ENCODE data around the gene OTUD3.

OTUD3 gene

GRCh38 chr1:19885821-19886220 is 3.6 kb downstream of the OTUD3 start:
- Histone ChIP-seq H3K9ac (ENCODE audit: low read depth, low read length, poor library complexity) (no peak overlapping the region), H2AK5ac (ENCODE audit: low read depth, low read length) (no peak overlapping the region), H4K8ac (ENCODE audit: low read depth, low read length) (no peak overlapping the region), H3K4me2 (ENCODE audit: insufficient read depth, low read length, poor library complexity, severe bottlenecking) (no peak overlapping the region), H3K4me3 (ENCODE audit: low read length in 2 of 2) (no peak overlapping the region), H2BK15ac (ENCODE audit: low read length) (no peak overlapping the region), H2AFZ (ENCODE audit: low read length) (no peak overlapping the region), H4K91ac (ENCODE audit: low read depth, low read length, poor library complexity) (no peak overlapping the region), H3K9me3 (replicated peaks in 1 of 2; ENCODE audit: control insufficient read depth in 2 of 2, insufficient read depth in 1 of 2, low read depth in 1 of 2, low read length in 2 of 2) (no peaks in the 10 kb centered on the region), H3K27ac (replicated peaks; ENCODE audit: low read length) (no peak overlapping the region), H3K18ac (ENCODE audit: low read length) (no peak overlapping the region), H2BK120ac (ENCODE audit: low read depth, low read length) (no peak overlapping the region), H3K36me3 (replicated peaks in 1 of 2; ENCODE audit: control insufficient read depth in 2 of 2, insufficient read depth in 2 of 2, low read length in 2 of 2) (peaks cover 8 to 45% of the 10 kb centered on the region in 2 donors), H3K4ac (ENCODE audit: low read length) (no peak overlapping the region), H2BK12ac (ENCODE audit: low read length) (no peak overlapping the region), H3K14ac (ENCODE audit: low read length) (no peak overlapping the region), H3K27me3 (ENCODE audit: control insufficient read depth in 3 of 3, insufficient read depth in 3 of 3, low read depth in 1 of 3, low read length in 3 of 3) (no peaks in the 10 kb centered on the region), H3K4me1 (ENCODE audit: control insufficient read depth in 2 of 2, insufficient read depth in 1 of 2, low read depth in 1 of 2, low read length in 2 of 2) (peaks cover 0 to 5% of the 10 kb centered on the region in 2 donors), H2BK5ac (ENCODE audit: low read length) (no peak overlapping the region), H3K79me1 (ENCODE audit: low read depth, low read length) (peaks cover 8% of the 10 kb centered on the region), H3K23ac (ENCODE audit: low read depth, low read length, poor library complexity) (no peak overlapping the region)
- DNase-seq (ENCODE audit: low spot score) = no peak
- no CpG with 5 or more reads among the region's 2 CpGs for WGBS, 2 donors (ENCODE audit: extremely low coverage in 2 of 2, insufficient read length in 2 of 2, insufficient replicate concordance in 1 of 2)

DNA sequence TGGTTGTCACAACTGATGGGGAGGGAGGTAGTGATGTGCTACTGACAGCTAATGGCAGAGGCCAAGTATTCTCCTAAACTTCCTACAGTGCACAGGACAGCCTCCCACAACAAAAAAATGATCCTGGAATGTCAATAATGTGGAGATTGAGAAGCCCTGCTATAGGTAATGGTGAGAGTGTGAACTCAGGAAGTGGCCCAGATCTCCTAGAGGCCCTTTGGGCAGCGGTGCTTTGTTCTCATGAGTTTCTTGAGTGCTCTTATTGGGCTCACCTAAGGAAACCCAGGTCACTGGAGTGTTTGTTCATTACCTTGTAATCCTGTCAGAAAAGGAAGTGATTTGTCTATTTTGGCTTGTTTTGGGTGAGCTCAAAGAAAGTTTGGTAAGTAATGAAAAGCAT is 5.9 kb downstream of the OTUD3 start:
- Histone ChIP-seq H3K9me3 (replicated peaks in 1 of 2; ENCODE audit: control insufficient read depth in 2 of 2, insufficient read depth in 1 of 2, low read depth in 1 of 2, low read length in 2 of 2) (no peaks in the 10 kb centered on the region), H4K91ac (ENCODE audit: low read depth, low read length, poor library complexity) (no peak overlapping the region), H3K9ac (ENCODE audit: low read depth, low read length, poor library complexity) (no peak overlapping the region), H3K79me1 (ENCODE audit: low read depth, low read length) (peaks cover 2% of the 10 kb centered on the region), H2AK5ac (ENCODE audit: low read depth, low read length) (no peak overlapping the region), H2BK12ac (ENCODE audit: low read length) (no peak overlapping the region), H3K4ac (ENCODE audit: low read length) (no peak overlapping the region), H3K4me3 (ENCODE audit: low read length in 2 of 2) (no peak overlapping the region), H3K23ac (ENCODE audit: low read depth, low read length, poor library complexity) (no peak overlapping the region), H2AFZ (ENCODE audit: low read length) (no peak overlapping the region), H3K4me1 (ENCODE audit: control insufficient read depth in 2 of 2, insufficient read depth in 1 of 2, low read depth in 1 of 2, low read length in 2 of 2) (peaks cover 0 to 4% of the 10 kb centered on the region in 2 donors), H2BK5ac (ENCODE audit: low read length) (no peak overlapping the region), H3K14ac (ENCODE audit: low read length) (no peak overlapping the region), H4K8ac (ENCODE audit: low read depth, low read length) (no peak overlapping the region), H3K36me3 (replicated peaks in 1 of 2; ENCODE audit: control insufficient read depth in 2 of 2, insufficient read depth in 2 of 2, low read length in 2 of 2) (peaks cover 18 to 68% of the 10 kb centered on the region in 2 donors), H3K27me3 (ENCODE audit: control insufficient read depth in 3 of 3, insufficient read depth in 3 of 3, low read depth in 1 of 3, low read length in 3 of 3) (no peaks in the 10 kb centered on the region), H2BK120ac (ENCODE audit: low read depth, low read length) (no peak overlapping the region), H3K27ac (replicated peaks; ENCODE audit: low read length) (no peak overlapping the region), H3K18ac (ENCODE audit: low read length) (no peak overlapping the region), H2BK15ac (ENCODE audit: low read length) (no peak overlapping the region), H3K4me2 (ENCODE audit: insufficient read depth, low read length, poor library complexity, severe bottlenecking) (no peak overlapping the region)
- no CpG with 5 or more reads among the region's 1 CpG for WGBS, 2 donors (ENCODE audit: extremely low coverage in 2 of 2, insufficient read length in 2 of 2, insufficient replicate concordance in 1 of 2)
- no peak for DNase-seq (ENCODE audit: low spot score)

DNA sequence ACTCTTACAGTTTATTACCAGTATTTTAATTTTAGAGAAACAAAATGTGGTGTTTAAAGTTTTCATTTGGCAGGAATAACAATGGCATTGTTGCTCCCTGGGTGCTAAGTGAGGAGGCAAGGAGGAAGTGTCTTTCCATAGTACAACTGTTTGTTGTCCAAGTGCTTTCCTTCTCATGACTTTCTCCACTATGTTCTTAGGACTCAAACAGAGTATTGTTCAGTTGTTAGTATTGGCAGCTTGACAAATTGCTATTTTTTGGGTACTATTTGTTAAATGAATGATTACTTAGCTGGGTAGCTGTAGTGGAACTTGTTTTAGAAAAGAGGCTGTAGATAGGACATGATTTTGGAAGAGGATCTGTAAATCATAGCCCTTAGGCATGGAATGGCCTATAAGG is 7.5 kb downstream of the OTUD3 start:
- no peak overlapping the region for H2BK120ac ChIP-seq (ENCODE audit: low read depth, low read length)
- H3K4me1 ChIP-seq (ENCODE audit: control insufficient read depth in 2 of 2, insufficient read depth in 1 of 2, low read depth in 1 of 2, low read length in 2 of 2) = no peaks in the 10 kb centered on the region
- no peak overlapping the region for H2BK15ac ChIP-seq (ENCODE audit: low read length)
- no peak overlapping the region for H3K27ac ChIP-seq (replicated peaks; ENCODE audit: low read length)
- no peak overlapping the region for H2BK12ac ChIP-seq (ENCODE audit: low read length)
- no peak overlapping the region for H2AK5ac ChIP-seq (ENCODE audit: low read depth, low read length)
- no peak overlapping the region for H3K23ac ChIP-seq (ENCODE audit: low read depth, low read length, poor library complexity)
- H4K8ac ChIP-seq (ENCODE audit: low read depth, low read length) = no peak overlapping the region
- peaks cover 2% of the 10 kb centered on the region for H3K79me1 ChIP-seq (ENCODE audit: low read depth, low read length)
- H3K4me3 ChIP-seq (ENCODE audit: low read length in 2 of 2) = no peak overlapping the region
- no peak overlapping the region for H3K14ac ChIP-seq (ENCODE audit: low read length)
- no peak for DNase-seq (ENCODE audit: low spot score)
- no peak overlapping the region for H2AFZ ChIP-seq (ENCODE audit: low read length)
- no peak overlapping the region for H3K18ac ChIP-seq (ENCODE audit: low read length)
- H2BK5ac ChIP-seq (ENCODE audit: low read length) = no peak overlapping the region
- peaks cover 24 to 82% of the 10 kb centered on the region in 2 donors for H3K36me3 ChIP-seq (replicated peaks in 1 of 2; ENCODE audit: control insufficient read depth in 2 of 2, insufficient read depth in 2 of 2, low read length in 2 of 2)
- no peak overlapping the region for H3K9ac ChIP-seq (ENCODE audit: low read depth, low read length, poor library complexity)
- no peak overlapping the region for H4K91ac ChIP-seq (ENCODE audit: low read depth, low read length, poor library complexity)
- no peaks in the 10 kb centered on the region for H3K9me3 ChIP-seq (replicated peaks in 1 of 2; ENCODE audit: control insufficient read depth in 2 of 2, insufficient read depth in 1 of 2, low read depth in 1 of 2, low read length in 2 of 2)
- no peak overlapping the region for H3K4ac ChIP-seq (ENCODE audit: low read length)
- H3K4me2 ChIP-seq (ENCODE audit: insufficient read depth, low read length, poor library complexity, severe bottlenecking) = no peak overlapping the region
- no peaks in the 10 kb centered on the region for H3K27me3 ChIP-seq (ENCODE audit: control insufficient read depth in 3 of 3, insufficient read depth in 3 of 3, low read depth in 1 of 3, low read length in 3 of 3)

GRCh38 chr1:19892129-19892528 is 9.9 kb downstream of the OTUD3 start:
- no peak overlapping the region for H2BK120ac ChIP-seq (ENCODE audit: low read depth, low read length)
- H3K9ac ChIP-seq (ENCODE audit: low read depth, low read length, poor library complexity) = no peak overlapping the region
- H3K79me1 ChIP-seq (ENCODE audit: low read depth, low read length) = peaks cover 2% of the 10 kb centered on the region
- no peaks in the 10 kb centered on the region for H3K27me3 ChIP-seq (ENCODE audit: control insufficient read depth in 3 of 3, insufficient read depth in 3 of 3, low read depth in 1 of 3, low read length in 3 of 3)
- H4K91ac ChIP-seq (ENCODE audit: low read depth, low read length, poor library complexity) = no peak overlapping the region
- no peak overlapping the region for H3K14ac ChIP-seq (ENCODE audit: low read length)
- H2BK5ac ChIP-seq (ENCODE audit: low read length) = no peak overlapping the region
- no peaks in the 10 kb centered on the region for H3K4me1 ChIP-seq (ENCODE audit: control insufficient read depth in 2 of 2, insufficient read depth in 1 of 2, low read depth in 1 of 2, low read length in 2 of 2)
- no peak overlapping the region for H2BK12ac ChIP-seq (ENCODE audit: low read length)
- H3K4me3 ChIP-seq (ENCODE audit: low read length in 2 of 2) = no peak overlapping the region
- H4K8ac ChIP-seq (ENCODE audit: low read depth, low read length) = no peak overlapping the region
- peaks cover 23 to 88% of the 10 kb centered on the region in 2 donors for H3K36me3 ChIP-seq (replicated peaks in 1 of 2; ENCODE audit: control insufficient read depth in 2 of 2, insufficient read depth in 2 of 2, low read length in 2 of 2)
- no peak overlapping the region for H3K4ac ChIP-seq (ENCODE audit: low read length)
- no peak overlapping the region for H2BK15ac ChIP-seq (ENCODE audit: low read length)
- no peak for DNase-seq (ENCODE audit: low spot score)
- no peak overlapping the region for H2AFZ ChIP-seq (ENCODE audit: low read length)
- H2AK5ac ChIP-seq (ENCODE audit: low read depth, low read length) = no peak overlapping the region
- no peak overlapping the region for H3K23ac ChIP-seq (ENCODE audit: low read depth, low read length, poor library complexity)
- no CpG with 5 or more reads among the region's 3 CpGs for WGBS, 2 donors (ENCODE audit: extremely low coverage in 2 of 2, insufficient read length in 2 of 2, insufficient replicate concordance in 1 of 2)
- no peak overlapping the region for H3K4me2 ChIP-seq (ENCODE audit: insufficient read depth, low read length, poor library complexity, severe bottlenecking)
- H3K18ac ChIP-seq (ENCODE audit: low read length) = no peak overlapping the region
- H3K9me3 ChIP-seq (replicated peaks in 1 of 2; ENCODE audit: control insufficient read depth in 2 of 2, insufficient read depth in 1 of 2, low read depth in 1 of 2, low read length in 2 of 2) = no peaks in the 10 kb centered on the region
- no peak overlapping the region for H3K27ac ChIP-seq (replicated peaks; ENCODE audit: low read length)
